Body of pancreas (tissue), 4 donors: ENCODE results near the gene GGTLC1.

ENCODE experiments used
- CTCF ChIP-seq, 7 experiments: fragments of 450-650 bp in 4 of 7; fragments of 200-600 bp in 3 of 7; sonication (generic) in 3 of 7; IDR thresholded peaks; one replicate each; pipeline ENCODE4 v1.5.1; 2016 to 2019; ENCODE audit warnings: antibody characterized with exemption in 7 of 7
- POLR2A ChIP-seq, 3 donors: fragments of 450-650 bp; IDR thresholded peaks; one replicate each; pipeline ENCODE4 v1.6.1; 2016; ENCODE audit warnings: antibody characterized with exemption in 3 of 3, mild to moderate bottlenecking in 2 of 3

DNA sequence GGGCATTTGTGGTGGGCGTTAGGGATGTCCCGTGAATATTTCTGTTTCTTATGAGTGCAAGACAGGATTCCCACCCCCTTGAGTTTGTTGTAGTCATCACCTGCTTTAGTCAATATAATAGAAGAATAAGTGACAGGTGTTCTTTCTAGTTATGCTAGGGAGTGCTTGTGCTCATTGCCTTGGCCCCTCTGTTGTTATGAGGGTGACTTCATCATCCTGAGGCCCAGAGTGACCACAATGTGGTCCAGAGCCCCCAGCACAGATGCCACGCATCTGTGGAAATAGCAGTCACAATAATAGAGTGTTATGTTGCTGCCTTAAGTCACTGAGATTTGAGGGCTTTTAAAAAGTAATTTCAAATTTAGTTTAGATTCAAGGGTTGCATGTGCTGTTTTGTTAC, 42.4 kb downstream of the GGTLC1 start:
- no peak for TF ChIP-seq CTCF (IDR thresholded peaks at IDR 0.05)
- TF ChIP-seq POLR2A (IDR thresholded peaks at IDR 0.05): no peak
